Esophagus muscularis mucosa (tissue), 3 donors: ENCODE data around the gene FAM151B.

Experiments used
- CTCF ChIP-seq, 3 experiments: fragments of 200-600 bp in 2 of 3; fragments of 450-650 bp in 1 of 3; sonication (generic) in 2 of 3; IDR thresholded peaks; one replicate each; pipeline ENCODE4 v1.5.1; 2017 to 2019; ENCODE audit warnings: antibody characterized with exemption in 3 of 3, mild to moderate bottlenecking in 2 of 3, moderate library complexity in 1 of 3
- POLR2A ChIP-seq: fragments of 450-650 bp; IDR thresholded peaks from one replicate; pipeline ENCODE4 v1.6.1; 2017; ENCODE audit warnings: antibody characterized with exemption, moderate library complexity, mild to moderate bottlenecking, low read depth

DNA sequence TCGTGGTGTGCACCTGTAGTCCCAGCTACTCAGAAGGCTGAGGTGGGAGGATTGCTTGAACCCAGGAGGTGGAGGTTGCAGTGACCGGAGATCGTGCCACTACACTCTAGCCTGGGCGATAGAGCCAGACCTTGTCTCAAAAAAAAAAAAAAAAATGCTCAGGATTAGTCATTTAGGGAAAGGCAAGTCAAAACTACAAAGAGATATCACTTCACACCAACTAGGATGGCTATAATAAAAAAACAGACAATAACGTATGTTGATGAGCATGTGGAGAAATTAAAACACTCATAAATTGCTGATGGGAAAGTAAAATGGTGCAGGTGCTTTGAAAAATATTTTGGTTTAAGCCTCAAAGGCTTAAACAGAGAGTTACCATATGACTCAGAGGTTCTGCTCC, 88.5 kb downstream of the FAM151B start:
- TF ChIP-seq CTCF (IDR thresholded peaks at IDR 0.05) = no peak
- no peak for TF ChIP-seq POLR2A
